ENCODE measurements around the gene PPIP5K1.

- TF ChIP-seq, protein P1, sequence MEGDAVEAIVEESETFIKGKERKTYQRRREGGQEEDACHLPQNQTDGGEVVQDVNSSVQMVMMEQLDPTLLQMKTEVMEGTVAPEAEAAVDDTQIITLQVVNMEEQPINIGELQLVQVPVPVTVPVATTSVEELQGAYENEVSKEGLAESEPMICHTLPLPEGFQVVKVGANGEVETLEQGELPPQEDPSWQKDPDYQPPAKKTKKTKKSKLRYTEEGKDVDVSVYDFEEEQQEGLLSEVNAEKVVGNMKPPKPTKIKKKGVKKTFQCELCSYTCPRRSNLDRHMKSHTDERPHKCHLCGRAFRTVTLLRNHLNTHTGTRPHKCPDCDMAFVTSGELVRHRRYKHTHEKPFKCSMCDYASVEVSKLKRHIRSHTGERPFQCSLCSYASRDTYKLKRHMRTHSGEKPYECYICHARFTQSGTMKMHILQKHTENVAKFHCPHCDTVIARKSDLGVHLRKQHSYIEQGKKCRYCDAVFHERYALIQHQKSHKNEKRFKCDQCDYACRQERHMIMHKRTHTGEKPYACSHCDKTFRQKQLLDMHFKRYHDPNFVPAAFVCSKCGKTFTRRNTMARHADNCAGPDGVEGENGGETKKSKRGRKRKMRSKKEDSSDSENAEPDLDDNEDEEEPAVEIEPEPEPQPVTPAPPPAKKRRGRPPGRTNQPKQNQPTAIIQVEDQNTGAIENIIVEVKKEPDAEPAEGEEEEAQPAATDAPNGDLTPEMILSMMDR (IDR thresholded peaks at IDR 0.05; ENCODE audit: insufficient read depth, low read length): no peak
- TF ChIP-seq POLR2AphosphoS5 (IDR thresholded peaks at IDR 0.05; ENCODE audit: low read depth): no peak
- no peak for TF ChIP-seq SPI1 (IDR thresholded peaks at IDR 0.05; ENCODE audit: borderline replicate concordance, low read depth)
These were observed 100.8 kb downstream of the PPIP5K1 start for GRCh38 chr15:43489191-43489590.

Measured in HL-60 (cell line).